GM19467 (cell line): ENCODE results near the gene CEACAM3.

Source experiments
- ATAC-seq: cut with Tn5 transposase; IDR thresholded peaks from one replicate; pipeline ENCODE4 v1.9.1; 2021; ENCODE audit warnings: mild to moderate bottlenecking, moderate library complexity; ENCODE audit not compliant: unreplicated experiment

The CEACAM3 gene

GRCh38 chr19:41843371-41843770 is 47.0 kb downstream of the CEACAM3 start:
- ATAC-seq, result no peak

GRCh38 chr19:41844601-41845000 is 48.2 kb downstream of the CEACAM3 start, which contains the start of gene LYPD4:
TSS of gene LYPD4 (minus strand) at chr19:41844683. CDS start at chr19:41839285, 5,398 bp downstream.
- ATAC-seq, result no peak

GRCh38 chr19:41845001-41845050 is 48.4 kb downstream of the CEACAM3 start, which contains the start of gene DMRTC2:
TSS of gene DMRTC2 (plus strand) at chr19:41845042. CDS start at chr19:41847429, 2,387 bp downstream.
- no peak for ATAC-seq

- ATAC-seq, result no peak
Observed at GRCh38 chr19:41845051-41845590, 48.7 kb downstream of the CEACAM3 start.

- ATAC-seq, result no peak
Observed at GRCh38 chr19:41847351-41848105, 51.1 kb downstream of the CEACAM3 start.

GRCh38 chr19:41848666-41849065 is 52.3 kb downstream of the CEACAM3 start:
- ATAC-seq, result no peak

GRCh38 chr19:41849067-41849466 is 52.7 kb downstream of the CEACAM3 start:
- ATAC-seq, result no peak

GRCh38 chr19:41850381-41850780 is 54.0 kb downstream of the CEACAM3 start:
- ATAC-seq, result no peak

- no peak for ATAC-seq
Observed at GRCh38 chr19:41851456-41851855, 55.1 kb downstream of the CEACAM3 start.

GRCh38 chr19:41853344-41853743 is 57.0 kb downstream of the CEACAM3 start:
- no peak for ATAC-seq

- no peak for ATAC-seq
Observed at GRCh38 chr19:41853768-41854167, 57.4 kb downstream of the CEACAM3 start.

GRCh38 chr19:41859213-41859617 is 62.8 kb downstream of the CEACAM3 start:
- ATAC-seq, result no peak

- ATAC-seq, result peak; percentile 72
Observed at GRCh38 chr19:41859618-41860418, 63.4 kb downstream of the CEACAM3 start, which contains the start of gene RPS19. TSS of gene RPS19 (plus strand) at chr19:41860255. CDS start at chr19:41860775, 520 bp downstream.

GRCh38 chr19:41860419-41861115 is 64.2 kb downstream of the CEACAM3 start:
- ATAC-seq, result no peak
